Tibial nerve (tissue), 4 donors: ENCODE data around the gene GAL3ST2. TPM values are rescaled to one million over a fixed set of nuclear protein-coding genes. Genes with fewer than 3 reads are reported as not detected.
"Not testable (repeated sequence)": the region's sequence is repeated elsewhere in the genome, so short reads cannot be mapped to it uniquely, and the experiment has no call there.

Experiments
- DNase-seq, 2 donors: peaks; one replicate each; pipeline ENCODE4 v3.0.0-alpha.2; 2019; ENCODE audit warnings: low spot score in 2 of 2
- H3K27ac ChIP-seq, 4 donors: fragments of 200-600 bp; sonication (generic) in 3 of 4; one replicate each; pipeline ENCODE4 v1.5.1; 2017 to 2019; ENCODE audit warnings: mild to moderate bottlenecking in 1 of 4
- H3K27me3 ChIP-seq, 2 donors: fragments of 200-600 bp; sonication (generic) in 1 of 2; one replicate each; pipeline versions ENCODE4 v1.5.1 to v1.6.0; 2017 to 2019
- H3K36me3 ChIP-seq, 3 donors: fragments of 200-600 bp; sonication (generic); one replicate each; pipeline ENCODE4 v1.5.1; 2018 to 2019
- H3K4me1 ChIP-seq, 4 donors: fragments of 200-600 bp; sonication (generic) in 3 of 4; one replicate each; pipeline ENCODE4 v1.5.1; 2017 to 2019
- H3K4me3 ChIP-seq, 4 donors: fragments of 200-600 bp; sonication (generic) in 3 of 4; one replicate each; pipeline ENCODE4 v1.5.1; 2017 to 2019; ENCODE audit warnings: mild to moderate bottlenecking in 1 of 4, moderate library complexity in 1 of 4
- H3K9me3 ChIP-seq, 4 donors: fragments of 200-600 bp; sonication (generic) in 3 of 4; one replicate each; pipeline ENCODE4 v1.5.1; 2017 to 2019
- CTCF ChIP-seq, 5 experiments: fragments of 200-600 bp in 3 of 5; fragments of 450-650 bp in 2 of 5; sonication (generic) in 3 of 5; IDR thresholded peaks; one replicate each; pipeline ENCODE4 v1.5.1; 2016 to 2019; ENCODE audit warnings: antibody characterized with exemption in 5 of 5, mild to moderate bottlenecking in 3 of 5, moderate library complexity in 2 of 5
- EP300 ChIP-seq, 2 donors: sonication (generic); formaldehyde crosslinking; IDR thresholded peaks; one replicate each; pipeline ENCODE4 v1.6.1; 2017; ENCODE audit warnings: antibody characterized with exemption in 2 of 2, mild to moderate bottlenecking in 1 of 2
- POLR2A ChIP-seq, 2 donors: fragments of 450-650 bp; IDR thresholded peaks; one replicate each; pipeline ENCODE4 v1.6.1; 2017; ENCODE audit warnings: antibody characterized with exemption in 2 of 2, mild to moderate bottlenecking in 2 of 2, moderate library complexity in 2 of 2
- WGBS, 2 donors: methylation state at CpG; one replicate each; pipeline ENCODE4 v1.1.5; 2018; 5-methylcytosine and 5-hydroxymethylcytosine counted together
- total RNA-seq, 4 donors: library from RNA; depleted of rRNA; stranded (reverse); fragments of >200 nt; gene quantifications; one replicate each; pipeline ENCODE4 v1.1.0, GENCODE V29; 2016

GAL3ST2 gene
- total RNA-seq, 4 donors from 2014 or later = 0.21 to 3.9 (median 0.30) TPM; not detected in 1

- peak in 1 of 2 donors; percentile 11 for DNase-seq
- Histone ChIP-seq H3K9me3 (no peaks in the 10 kb centered on the region), H3K36me3 (no peaks in the 10 kb centered on the region), H3K27ac (no peak overlapping the region), H3K27me3 (no peaks in the 10 kb centered on the region), H3K4me1 (no peaks in the 10 kb centered on the region), H3K4me3 (no peak overlapping the region)
- TF ChIP-seq CTCF (IDR thresholded peaks at IDR 0.05) = no peak
- no peak for TF ChIP-seq EP300 (IDR thresholded peaks at IDR 0.05)
- TF ChIP-seq POLR2A (IDR thresholded peaks at IDR 0.05) = no peak
- 81 to 89% methylated on average over 11 of the region's 13 CpGs for WGBS, 2 donors
Observed at GRCh38 chr2:241796610-241797138, 20.1 kb downstream of the GAL3ST2 start.

- peaks cover 0 to under 1% of the 10 kb centered on the region in 2 donors for H3K27me3 ChIP-seq
- DNase-seq = peak in 1 of 2 donors; percentile 4
- no peaks in the 10 kb centered on the region for H3K9me3 ChIP-seq
- TF ChIP-seq POLR2A (IDR thresholded peaks at IDR 0.05) (no peak), EP300 (IDR thresholded peaks at IDR 0.05) (no peak), CTCF (IDR thresholded peaks at IDR 0.05) (no peak)
- H3K4me1 ChIP-seq = no peaks in the 10 kb centered on the region
- no peak overlapping the region for H3K27ac ChIP-seq
- 72 to 77% methylated on average over 18 to 19 of the region's 19 CpGs for WGBS, 2 donors
- no peaks in the 10 kb centered on the region for H3K36me3 ChIP-seq
- no peak overlapping the region for H3K4me3 ChIP-seq
Observed at GRCh38 chr2:241797441-241798080, 20.9 kb downstream of the GAL3ST2 start.

GRCh38 chr2:241798081-241798630, 21.5 kb downstream of the GAL3ST2 start:
- WGBS, 2 donors = 83 to 84% methylated on average over 11 to 14 of the region's 14 CpGs
- H3K9me3 ChIP-seq = no peaks in the 10 kb centered on the region
- DNase-seq = peak in 1 of 2 donors; percentile 3

GRCh38 chr2:241798631-241799521, 22.3 kb downstream of the GAL3ST2 start:
- TF ChIP-seq EP300 (IDR thresholded peaks at IDR 0.05) = no peak
- no peak for TF ChIP-seq POLR2A (IDR thresholded peaks at IDR 0.05)
- no peak for TF ChIP-seq CTCF (IDR thresholded peaks at IDR 0.05)
- H3K27me3 ChIP-seq = peaks cover 0 to 10% of the 10 kb centered on the region in 2 donors
- H3K36me3 ChIP-seq = no peaks in the 10 kb centered on the region
- no peak overlapping the region for H3K27ac ChIP-seq
- peak in 1 of 2 donors; percentile 1 for DNase-seq
- WGBS, 2 donors = 81 to 86% methylated on average over 14 to 21 of the region's 21 CpGs
- H3K9me3 ChIP-seq = no peaks in the 10 kb centered on the region
- peaks cover 0 to 13% (median 4%) of the 10 kb centered on the region in 4 donors for H3K4me1 ChIP-seq
- no peak overlapping the region for H3K4me3 ChIP-seq

More at GRCh38 chr2:241798081-241798630, 21.5 kb downstream of the GAL3ST2 start:
- TF ChIP-seq EP300 (IDR thresholded peaks at IDR 0.05) = no peak
- peaks cover 0 to 5% (median 2%) of the 10 kb centered on the region in 4 donors for H3K4me1 ChIP-seq
- no peak overlapping the region for H3K4me3 ChIP-seq
- no peak overlapping the region for H3K27ac ChIP-seq
- no peaks in the 10 kb centered on the region for H3K36me3 ChIP-seq
- H3K27me3 ChIP-seq = peaks cover 0 to 7% of the 10 kb centered on the region in 2 donors

- TF ChIP-seq EP300 (IDR thresholded peaks at IDR 0.05) (no peak), CTCF (IDR thresholded peaks at IDR 0.05) (no peak), POLR2A (IDR thresholded peaks at IDR 0.05) (no peak)
- no peak overlapping the region for H3K27ac ChIP-seq
- H3K36me3 ChIP-seq = no peaks in the 10 kb centered on the region
- peaks cover 0 to 18% of the 10 kb centered on the region in 2 donors for H3K27me3 ChIP-seq
- peaks cover 0 to 20% (median 11%) of the 10 kb centered on the region in 4 donors for H3K4me1 ChIP-seq
- peak in 1 of 2 donors; percentile 5 for DNase-seq
- H3K9me3 ChIP-seq = no peaks in the 10 kb centered on the region
- WGBS, 2 donors = 81 to 84% methylated on average over 9 to 10 of the region's 10 CpGs
- no peak overlapping the region for H3K4me3 ChIP-seq
Observed at GRCh38 chr2:241799522-241800197, 23.0 kb downstream of the GAL3ST2 start.

GRCh38 chr2:241800198-241800903, 23.7 kb downstream of the GAL3ST2 start:
- H3K36me3 ChIP-seq, DNase-seq, H3K9me3 ChIP-seq, H3K27ac ChIP-seq, H3K4me3 ChIP-seq: not testable (repeated sequence)
- peaks cover 0 to 24% (median 14%) of the 10 kb centered on the region in 4 donors for H3K4me1 ChIP-seq
- H3K27me3 ChIP-seq = peaks cover 0 to 19% of the 10 kb centered on the region in 2 donors
- WGBS, 2 donors = 74 to 77% methylated on average over 35 of the region's 35 CpGs
